Right lobe of liver (tissue), 6 donors: ENCODE data around the gene MED10. TPM values are rescaled to one million over a fixed set of nuclear protein-coding genes. Genes with fewer than 3 reads are reported as not detected.

Experiments used
- ATAC-seq, 4 donors: fragments of 200-7000 bp; cut with Tn5 transposase; one replicate each; pipeline ENCODE4 v1.9.1; 2020; ENCODE audit warnings: mild to moderate bottlenecking in 4 of 4, moderate library complexity in 4 of 4
- DNase-seq, 3 donors: peaks; one replicate each; pipeline ENCODE4 v3.0.0-alpha.2; 2020
- H3K27ac ChIP-seq, 3 donors: fragments of 200-600 bp; one replicate each; pipeline ENCODE4 v1.8.0; 2022
- H3K27me3 ChIP-seq, 2 donors: fragments of 200-600 bp; one replicate each; pipeline ENCODE4 v1.8.0; 2022
- H3K36me3 ChIP-seq, 4 donors: fragments of 200-600 bp; sonication (generic) in 1 of 4; one replicate each; pipeline versions ENCODE4 v1.5.1 to v1.8.0; 2017 to 2022; ENCODE audit warnings: control low read depth in 1 of 4
- H3K4me1 ChIP-seq, 4 donors: fragments of 200-600 bp; sonication (generic) in 1 of 4; one replicate each; pipeline versions ENCODE4 v1.5.1 to v1.8.0; 2017 to 2022; ENCODE audit warnings: control low read depth in 1 of 4
- H3K4me3 ChIP-seq, 3 donors: fragments of 200-600 bp; one replicate each; pipeline ENCODE4 v1.8.0; 2022
- H3K9me3 ChIP-seq, 4 donors: fragments of 200-600 bp; sonication (generic) in 1 of 4; one replicate each; pipeline versions ENCODE4 v1.5.1 to v1.8.0; 2017 to 2022; ENCODE audit warnings: control low read depth in 1 of 4
- CTCF ChIP-seq, 4 donors: fragments of 200-600 bp in 3 of 4; fragments of 450-650 bp in 1 of 4; IDR thresholded peaks; one replicate each; pipeline versions ENCODE4 v1.5.1 to v1.8.0; 2016 to 2022; ENCODE audit warnings: antibody characterized with exemption in 4 of 4, mild to moderate bottlenecking in 2 of 4
- POLR2A ChIP-seq: fragments of 450-650 bp; IDR thresholded peaks from one replicate; pipeline ENCODE4 v1.6.1; 2017; ENCODE audit warnings: antibody characterized with exemption, mild to moderate bottlenecking
- WGBS: methylation state at CpG from one replicate; pipeline ENCODE4 v1.1.6; 2018; ENCODE audit warnings: low coverage, low lambda C conversion rate; ENCODE audit not compliant: insufficient coverage; ENCODE audit errors: missing lambda C conversion rate; 5-methylcytosine and 5-hydroxymethylcytosine counted together
- intact Hi-C, 2 donors: fragments of 100-400 bp; cut with DNase I; formaldehyde crosslinking; loops; one replicate each; pipeline versions ENCODE4 v1.11.2 to v1.14.1; 2022
- total RNA-seq, 6 experiments: library from RNA; depleted of rRNA in 2 of 6; stranded (reverse); fragments of >200 nt in 2 of 6; fragmentation: NEBNext Ultra II Directional in 3 of 6; extraction: Animal tissue kit (Norgen Biotek cat#: 25700) in 3 of 6; gene quantifications; one replicate each; pipeline versions ENCODE4 v1.1.0 to v1.2.4, GENCODE V29; 2016 to 2023
- donor health status: DM: no; HTN: yes; CAD: no.
- donor health status: DM: no; HTN: no; CAD: no.
- donor health status: DM: no; HTN: no; CAD: no.
- donor health status: DM: no; HTN: yes; CAD: no.
- donor health status: DM: no; HTN: yes; CAD: no.

The MED10 gene
- total RNA-seq, 6 experiments from 2014 or later: 9.3 to 15.4 (median 12.7) TPM

DNA sequence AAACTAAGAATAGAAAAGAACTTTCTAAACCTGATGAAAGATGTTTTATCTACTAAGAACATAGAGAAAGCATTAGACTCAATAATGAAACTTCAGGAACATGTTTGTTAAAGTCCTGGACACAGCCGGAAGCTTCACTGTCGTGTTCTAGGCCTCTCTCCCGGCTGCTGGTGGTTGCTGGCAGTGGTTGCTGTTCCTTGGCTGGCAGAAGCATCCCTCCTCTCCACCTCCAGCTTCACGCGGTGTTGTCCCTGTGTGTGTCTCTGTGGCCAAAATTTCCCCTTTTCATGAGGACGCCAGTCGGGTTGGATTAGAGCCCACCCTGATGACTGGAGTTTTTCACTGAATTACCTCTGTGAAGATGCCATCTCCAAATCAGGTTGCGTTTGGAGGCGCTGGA, 6.5 kb upstream of the MED10 start:
- 89% methylated on average over 7 of the region's 9 CpGs for WGBS
- ATAC-seq (no peak), DNase-seq (no peak)
- no peak for TF ChIP-seq CTCF (IDR thresholded peaks at IDR 0.05)
- H3K9me3 ChIP-seq: no peaks in the 10 kb centered on the region
- intact Hi-C loops: no loop called here
- no peaks in the 10 kb centered on the region for H3K27me3 ChIP-seq
- no peaks in the 10 kb centered on the region for H3K36me3 ChIP-seq
- H3K4me3 ChIP-seq: no peak overlapping the region
- no peak overlapping the region for H3K27ac ChIP-seq
- H3K4me1 ChIP-seq: no peaks in the 10 kb centered on the region

DNA sequence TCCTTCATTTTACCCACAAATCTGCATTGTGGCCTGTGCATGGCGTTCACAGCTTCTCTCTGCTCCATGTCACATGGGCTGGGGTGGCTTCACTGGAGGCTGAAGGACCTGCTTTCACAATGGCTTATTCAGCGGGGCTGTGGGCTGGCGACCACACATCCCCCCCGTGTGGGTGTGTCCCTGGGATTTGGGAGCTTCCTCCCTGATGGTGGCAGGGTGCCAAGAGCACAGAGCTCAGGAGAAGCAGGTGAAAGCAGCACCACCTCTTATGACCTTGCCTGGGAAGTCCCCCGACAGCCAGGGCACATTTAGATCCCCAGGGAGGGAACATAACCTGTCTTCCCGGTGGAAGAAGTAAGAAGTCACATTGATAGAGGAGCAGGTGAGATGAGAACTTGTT, 5.0 kb upstream of the MED10 start:
- H3K4me1 ChIP-seq: peaks cover 0 to 5% (median 0%) of the 10 kb centered on the region in 4 donors
- H3K4me3 ChIP-seq: no peak overlapping the region
- H3K36me3 ChIP-seq: no peaks in the 10 kb centered on the region
- no peaks in the 10 kb centered on the region for H3K9me3 ChIP-seq
- DNase-seq (no peak), ATAC-seq (no peak)
- H3K27ac ChIP-seq: no peak overlapping the region
- WGBS: 52% methylated on average over 4 of the region's 6 CpGs
- no peak for TF ChIP-seq POLR2A
- TF ChIP-seq CTCF (IDR thresholded peaks at IDR 0.05): no peak
- intact Hi-C loops: no loop called here
- no peaks in the 10 kb centered on the region for H3K27me3 ChIP-seq

- DNase-seq: no peak
- no peaks in the 10 kb centered on the region for H3K27me3 ChIP-seq
- TF ChIP-seq CTCF (IDR thresholded peaks at IDR 0.05): no peak
- TF ChIP-seq POLR2A: no peak
- H3K27ac ChIP-seq: no peak overlapping the region
- 100% methylated on average over 1 of the region's 4 CpGs for WGBS
- ATAC-seq: no peak
- no peaks in the 10 kb centered on the region for H3K9me3 ChIP-seq
- H3K4me3 ChIP-seq: no peak overlapping the region
- H3K36me3 ChIP-seq: peaks cover 2 to 27% (median 8%) of the 10 kb centered on the region in 4 donors
- intact Hi-C loops: no loop called here
- peaks cover 0 to 19% (median 3%) of the 10 kb centered on the region in 4 donors for H3K4me1 ChIP-seq
Measured at GRCh38 chr5:6379246-6379645, 899 bp upstream of the MED10 start.

- peaks cover 2 to 32% (median 11%) of the 10 kb centered on the region in 4 donors for H3K36me3 ChIP-seq
- WGBS: 25% methylated on average over 7 of the region's 8 CpGs
- no peaks in the 10 kb centered on the region for H3K27me3 ChIP-seq
- H3K27ac ChIP-seq: no peak overlapping the region
- peak overlapping the region; percentile 92 to 100 (median 100) for H3K4me3 ChIP-seq
- no peaks in the 10 kb centered on the region for H3K9me3 ChIP-seq
- peaks cover 0 to 19% (median 3%) of the 10 kb centered on the region in 4 donors for H3K4me1 ChIP-seq
- no peak for TF ChIP-seq CTCF (IDR thresholded peaks at IDR 0.05)
- no peak for TF ChIP-seq POLR2A
- intact Hi-C loops: no loop called here
- ATAC-seq (no peak), DNase-seq (no peak)
Measured at GRCh38 chr5:6378766-6379103, 388 bp upstream of the MED10 start.

GRCh38 chr5:6377582-6377904, 804 bp downstream of the MED10 start:
- H3K4me3 ChIP-seq: peak overlapping the region; percentile 92 to 100 (median 100)
- 23% methylated on average over 6 of the region's 6 CpGs for WGBS
- no peak for ATAC-seq

More at GRCh38 chr5:6377582-6377904, 804 bp downstream of the MED10 start:
- peaks cover 2 to 44% (median 11%) of the 10 kb centered on the region in 4 donors for H3K36me3 ChIP-seq
- no peak for TF ChIP-seq POLR2A
- TF ChIP-seq CTCF (IDR thresholded peaks at IDR 0.05): no peak
- no peaks in the 10 kb centered on the region for H3K27me3 ChIP-seq
- DNase-seq: no peak
- intact Hi-C loops: no loop called here
- H3K9me3 ChIP-seq: no peaks in the 10 kb centered on the region
- H3K4me1 ChIP-seq: peaks cover 0 to 19% (median 3%) of the 10 kb centered on the region in 4 donors
- H3K27ac ChIP-seq: peak overlapping the region in 2 of 3 donors; percentile 81 to 83
